Measurements from ENCODE around the gene PRKAG3.

The PRKAG3 gene

DNA sequence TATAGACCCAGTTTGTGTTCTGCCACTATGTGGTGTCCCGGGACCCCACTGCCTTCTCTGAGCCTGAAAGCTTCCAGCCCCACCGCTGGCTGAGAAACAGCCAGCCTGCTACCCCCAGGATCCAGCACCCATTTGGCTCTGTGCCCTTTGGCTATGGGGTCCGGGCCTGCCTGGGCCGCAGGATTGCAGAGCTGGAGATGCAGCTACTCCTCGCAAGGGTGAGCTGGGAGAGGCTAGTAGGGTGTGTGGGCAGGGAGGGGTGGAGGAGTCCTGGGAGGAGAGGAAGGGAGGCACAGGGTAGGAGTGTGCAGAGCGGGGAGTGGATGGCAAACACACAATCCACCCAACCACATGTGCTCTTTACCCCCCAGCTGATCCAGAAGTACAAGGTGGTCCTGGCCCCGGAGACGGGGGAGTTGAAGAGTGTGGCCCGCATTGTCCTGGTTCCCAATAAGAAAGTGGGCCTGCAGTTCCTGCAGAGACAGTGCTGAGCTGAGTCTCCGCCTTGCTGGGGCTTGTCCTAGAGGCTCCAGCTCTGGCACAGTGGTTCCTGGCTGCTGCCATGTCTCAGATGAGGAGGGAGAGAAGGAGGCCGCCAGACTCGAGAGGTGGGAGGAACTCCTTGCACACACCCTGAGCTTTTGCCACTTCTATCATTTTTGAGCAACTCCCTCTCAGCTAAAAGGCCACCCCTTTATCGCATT is 16.9 kb downstream of the PRKAG3 start:
- DNase-seq (ENCODE audit: low read depth), result no peak

DNA sequence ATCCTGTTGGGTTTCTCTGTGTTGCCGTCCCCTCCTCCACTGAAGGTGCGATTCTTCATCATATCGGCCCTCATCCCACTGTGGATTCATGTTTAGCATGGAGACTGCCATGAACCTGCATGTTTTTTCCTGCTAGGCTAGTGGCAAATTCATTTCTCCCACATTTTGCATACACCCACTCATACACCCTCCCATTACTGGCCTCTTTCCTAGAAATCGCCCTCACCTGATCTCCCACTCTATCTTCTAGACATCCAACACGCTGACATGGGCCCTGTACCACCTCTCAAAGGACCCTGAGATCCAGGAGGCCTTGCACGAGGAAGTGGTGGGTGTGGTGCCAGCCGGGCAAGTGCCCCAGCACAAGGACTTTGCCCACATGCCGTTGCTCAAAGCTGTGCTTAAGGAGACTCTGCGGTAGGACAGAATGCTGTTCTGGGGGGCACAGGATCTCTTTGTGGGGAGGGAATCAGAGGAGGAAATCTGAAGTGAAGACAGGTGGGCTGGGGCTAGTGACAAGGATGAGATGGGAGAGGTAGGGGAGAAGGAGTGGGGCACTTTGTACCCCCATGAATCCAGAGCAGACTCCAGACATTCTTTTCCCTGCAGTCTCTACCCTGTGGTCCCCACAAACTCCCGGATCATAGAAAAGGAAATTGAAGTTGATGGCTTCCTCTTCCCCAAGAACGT is 17.7 kb downstream of the PRKAG3 start:
- DNase-seq (ENCODE audit: low read depth), result no peak

DNA sequence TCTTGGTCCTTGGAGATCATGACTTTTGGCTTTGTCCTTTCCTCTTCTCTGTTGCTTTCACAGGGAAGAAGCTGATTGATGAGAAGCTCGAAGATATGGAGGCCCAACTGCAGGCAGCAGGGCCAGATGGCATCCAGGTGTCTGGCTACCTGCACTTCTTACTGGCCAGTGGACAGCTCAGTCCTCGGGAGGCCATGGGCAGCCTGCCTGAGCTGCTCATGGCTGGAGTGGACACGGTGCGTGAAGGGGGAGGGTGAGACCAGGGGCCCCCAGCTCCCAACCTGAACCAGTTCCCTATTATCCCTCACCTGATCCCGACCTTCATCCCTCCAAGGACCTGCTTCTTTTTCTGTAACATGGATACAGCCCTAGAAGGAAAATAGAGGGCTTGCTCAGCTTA is 18.7 kb downstream of the PRKAG3 start:
- DNase-seq (ENCODE audit: low read depth), result no peak

DNA sequence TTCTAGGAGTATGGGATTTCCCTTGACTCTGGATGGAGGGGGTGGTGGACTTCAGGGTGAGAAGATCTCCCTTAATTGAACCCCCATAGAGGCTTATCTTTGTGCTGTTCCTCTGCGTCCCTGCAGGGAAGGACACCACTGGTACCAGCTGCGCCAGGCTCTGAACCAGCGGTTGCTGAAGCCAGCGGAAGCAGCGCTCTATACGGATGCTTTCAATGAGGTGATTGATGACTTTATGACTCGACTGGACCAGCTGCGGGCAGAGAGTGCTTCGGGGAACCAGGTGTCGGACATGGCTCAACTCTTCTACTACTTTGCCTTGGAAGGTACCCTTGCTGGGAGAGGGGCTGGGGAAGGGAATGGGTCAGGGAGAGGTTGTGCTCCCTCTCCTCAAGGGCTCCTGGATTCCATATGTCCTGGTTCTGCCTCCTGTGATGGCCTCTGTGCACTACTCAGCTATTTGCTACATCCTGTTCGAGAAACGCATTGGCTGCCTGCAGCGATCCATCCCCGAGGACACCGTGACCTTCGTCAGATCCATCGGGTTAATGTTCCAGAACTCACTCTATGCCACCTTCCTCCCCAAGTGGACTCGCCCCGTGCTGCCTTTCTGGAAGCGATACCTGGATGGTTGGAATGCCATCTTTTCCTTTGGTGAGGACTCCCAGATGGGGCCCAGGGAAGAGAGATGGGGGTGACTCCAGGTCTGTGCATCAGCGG is 19.3 kb downstream of the PRKAG3 start:
- DNase-seq (ENCODE audit: low read depth), result no peak

DNA sequence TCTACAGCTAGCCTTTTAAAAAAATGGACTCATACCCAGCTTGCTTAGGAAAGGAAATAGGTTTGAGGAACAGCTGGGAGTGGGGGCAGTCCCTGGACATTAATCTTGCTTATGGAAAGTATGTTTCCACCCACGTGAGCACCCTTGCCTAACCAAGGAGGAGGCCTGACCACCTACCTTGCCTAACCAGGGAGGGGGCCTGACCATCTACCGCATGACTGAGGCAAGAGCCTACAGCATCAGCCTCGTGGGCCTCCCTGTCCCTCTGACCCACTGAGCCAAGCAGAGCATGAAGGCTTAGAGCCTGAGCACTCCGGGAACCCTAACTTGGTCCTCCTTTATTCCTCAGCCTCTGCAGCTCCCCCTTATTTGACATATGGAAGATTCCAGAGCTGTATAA is 20.2 kb downstream of the PRKAG3 start:
- DNase-seq (ENCODE audit: low read depth), result no peak

DNA sequence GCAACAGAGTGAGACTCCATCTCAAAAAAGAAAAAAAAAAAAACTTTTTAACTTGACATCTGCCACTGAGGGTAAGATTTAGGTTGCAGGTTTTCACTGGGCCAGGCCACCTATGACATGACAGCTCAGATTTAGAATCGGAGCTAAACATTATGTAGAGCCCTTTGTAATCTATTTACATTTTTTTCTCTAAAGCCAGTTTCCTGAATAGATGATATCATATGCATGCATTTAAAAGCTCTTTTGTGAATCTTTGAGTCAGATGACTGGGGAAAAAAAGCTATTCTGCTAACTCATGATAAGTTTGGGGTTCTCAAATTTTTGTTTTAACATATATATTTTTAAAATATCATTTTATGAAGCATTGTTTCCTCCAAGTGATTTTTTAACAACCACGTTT is 21.3 kb downstream of the PRKAG3 start:
- DNase-seq (ENCODE audit: low read depth), result no peak

DNA sequence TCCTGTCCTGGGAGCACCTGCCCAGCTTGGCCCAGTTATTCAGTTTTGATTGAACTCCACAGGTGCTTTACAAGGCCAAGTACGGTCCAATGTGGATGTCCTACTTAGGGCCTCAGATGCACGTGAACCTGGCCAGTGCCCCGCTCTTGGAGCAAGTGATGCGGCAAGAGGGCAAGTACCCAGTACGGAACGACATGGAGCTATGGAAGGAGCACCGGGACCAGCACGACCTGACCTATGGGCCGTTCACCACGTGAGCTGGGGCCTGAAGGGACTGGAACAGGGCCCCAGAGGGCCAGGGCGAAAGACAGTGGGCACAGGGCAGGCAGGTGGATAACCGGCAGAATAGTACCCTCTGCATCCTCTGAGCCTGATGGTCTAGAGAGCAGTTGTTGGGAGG is 22.1 kb downstream of the PRKAG3 start:
- no peak for DNase-seq (ENCODE audit: low read depth)

DNA sequence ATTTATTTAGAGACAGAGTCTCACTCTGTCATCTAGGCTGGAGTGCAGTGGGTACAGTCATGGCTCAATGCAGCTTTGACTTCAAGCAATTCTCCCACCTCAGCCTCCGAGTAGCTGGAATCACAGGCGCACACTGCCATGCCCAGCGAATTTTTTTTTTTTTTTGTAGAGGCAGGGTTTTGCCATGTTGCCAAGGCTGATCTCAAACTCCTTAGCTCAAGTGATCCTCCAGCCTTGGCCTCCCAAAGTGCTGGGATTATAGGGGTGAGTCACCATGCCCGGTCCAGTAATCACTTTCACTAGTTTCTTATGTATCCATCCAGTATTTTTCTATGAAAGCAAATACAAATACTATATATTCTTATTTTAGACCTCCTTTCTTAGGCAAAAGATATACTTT is 24.0 kb downstream of the PRKAG3 start:
- no peak for DNase-seq (ENCODE audit: low read depth)

DNA sequence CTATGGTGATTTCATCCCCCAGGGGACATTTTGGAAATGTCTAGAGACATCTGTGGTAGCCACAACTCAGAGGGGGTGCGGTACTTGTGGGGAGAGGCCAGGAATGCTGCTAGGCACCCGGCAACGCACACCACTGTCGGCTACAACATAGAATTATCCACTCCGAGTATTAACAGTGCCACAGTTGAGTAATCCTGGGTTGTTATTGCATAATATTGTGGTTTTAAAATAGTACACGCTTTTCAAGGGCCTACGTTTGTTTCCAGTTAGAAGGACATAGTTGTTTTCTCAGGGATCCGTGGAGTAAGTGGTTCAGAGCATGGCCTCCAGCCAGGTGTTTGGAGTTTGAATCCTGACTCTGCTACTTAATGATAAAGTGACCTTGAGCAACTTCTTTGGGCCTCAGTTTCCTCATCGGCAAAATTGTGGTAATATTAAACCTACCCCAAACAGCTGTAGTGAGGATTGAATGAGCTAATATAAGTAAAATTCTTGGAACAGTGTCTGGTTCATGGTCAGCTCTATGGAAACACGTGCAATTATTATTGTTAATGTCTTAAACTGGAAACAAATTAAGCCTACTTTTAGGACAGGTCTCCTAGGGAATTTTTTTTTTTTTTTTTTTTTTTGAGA is 25.1 kb downstream of the PRKAG3 start:
- DNase-seq (ENCODE audit: low read depth), result peak; percentile 64

DNA sequence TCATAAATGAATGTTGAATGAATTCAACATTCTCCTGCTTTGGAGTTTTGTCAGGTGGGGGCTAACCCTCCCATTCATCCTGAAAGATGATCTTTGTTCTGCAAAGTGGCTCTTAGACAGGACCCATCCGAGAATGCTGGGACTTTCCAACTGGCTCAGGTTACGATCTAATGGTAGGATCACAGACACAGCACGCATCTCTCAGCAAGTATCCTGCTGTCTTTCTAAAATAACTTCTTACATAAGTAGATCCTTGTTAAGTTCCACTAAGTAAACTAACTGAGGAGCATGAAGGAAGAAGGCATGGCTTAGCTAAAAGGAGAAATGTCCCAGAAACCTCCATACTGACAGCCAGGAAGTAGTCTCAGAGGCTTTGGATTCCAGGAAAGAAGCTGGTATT is 26.0 kb downstream of the PRKAG3 start:
- no peak for DNase-seq (ENCODE audit: low read depth)

DNA sequence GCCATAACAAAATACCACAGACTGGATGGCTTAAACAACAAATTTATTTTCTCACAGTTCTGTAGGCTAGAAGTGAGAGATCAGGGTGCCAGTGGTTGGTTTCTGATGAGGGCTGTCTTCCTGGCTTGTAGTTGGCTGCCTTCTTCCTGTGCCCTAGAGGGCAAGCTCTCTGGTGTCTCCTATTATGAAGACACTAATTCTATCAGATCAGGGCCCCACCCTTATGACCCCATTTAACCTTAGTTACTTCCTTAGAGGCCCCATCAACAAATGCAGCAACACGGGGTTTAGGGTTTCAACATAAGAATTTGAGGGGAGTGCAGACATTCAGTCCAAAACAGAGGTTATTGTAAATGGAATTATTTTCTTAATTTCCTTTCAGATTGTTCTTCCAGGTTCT is 26.8 kb downstream of the PRKAG3 start:
- no peak for DNase-seq (ENCODE audit: low read depth)

DNA sequence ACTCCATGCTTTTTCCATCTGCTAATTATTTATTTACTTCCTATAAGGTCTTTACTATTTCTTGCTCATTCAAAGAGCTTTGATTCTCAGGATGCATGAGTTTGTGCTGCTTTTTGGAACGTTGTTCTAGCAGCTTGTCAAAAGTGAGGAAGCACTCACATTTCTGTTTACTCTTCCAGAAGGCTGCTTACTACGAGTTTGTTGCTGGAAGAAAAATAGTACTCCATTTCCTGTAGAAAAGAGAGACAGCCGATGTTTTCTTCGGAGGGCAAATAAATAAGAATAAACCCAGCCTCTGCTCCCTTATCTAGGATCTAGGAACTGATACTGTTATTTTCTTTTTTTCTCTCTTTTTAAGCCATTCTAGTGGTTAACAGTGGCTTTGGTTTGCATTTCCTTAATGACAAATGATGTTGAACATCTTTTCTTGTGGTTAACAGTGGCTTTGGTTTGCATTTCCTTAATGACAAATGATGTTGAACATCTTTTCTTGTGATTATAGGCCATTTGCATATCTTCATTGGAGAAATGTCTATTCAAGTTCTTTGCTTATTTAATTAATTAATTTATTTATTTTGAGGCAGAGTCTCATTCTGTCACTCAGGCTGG is 29.1 kb downstream of the PRKAG3 start:
- no peak for DNase-seq (ENCODE audit: low read depth)

DNA sequence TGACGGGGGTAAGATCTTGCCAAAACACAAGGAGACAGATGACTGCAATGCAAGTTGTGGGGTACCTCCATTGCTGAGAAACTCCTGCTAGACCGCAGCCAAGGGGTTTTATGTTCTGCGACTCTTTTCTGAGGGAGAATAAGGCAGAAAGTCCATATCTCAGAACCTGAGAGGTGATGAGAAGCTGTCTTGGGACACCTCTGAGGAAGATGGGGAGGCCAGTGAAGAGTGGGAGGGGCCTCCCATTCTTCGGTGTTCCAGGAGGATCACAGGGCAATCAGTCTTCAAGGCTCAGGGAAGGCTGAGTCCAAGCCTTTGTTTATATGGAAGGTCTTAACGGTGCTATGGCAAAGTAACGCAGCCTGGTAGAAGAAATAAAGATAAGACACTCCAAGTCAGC is 31.6 kb downstream of the PRKAG3 start:
- no peak for DNase-seq (ENCODE audit: low read depth)

DNA sequence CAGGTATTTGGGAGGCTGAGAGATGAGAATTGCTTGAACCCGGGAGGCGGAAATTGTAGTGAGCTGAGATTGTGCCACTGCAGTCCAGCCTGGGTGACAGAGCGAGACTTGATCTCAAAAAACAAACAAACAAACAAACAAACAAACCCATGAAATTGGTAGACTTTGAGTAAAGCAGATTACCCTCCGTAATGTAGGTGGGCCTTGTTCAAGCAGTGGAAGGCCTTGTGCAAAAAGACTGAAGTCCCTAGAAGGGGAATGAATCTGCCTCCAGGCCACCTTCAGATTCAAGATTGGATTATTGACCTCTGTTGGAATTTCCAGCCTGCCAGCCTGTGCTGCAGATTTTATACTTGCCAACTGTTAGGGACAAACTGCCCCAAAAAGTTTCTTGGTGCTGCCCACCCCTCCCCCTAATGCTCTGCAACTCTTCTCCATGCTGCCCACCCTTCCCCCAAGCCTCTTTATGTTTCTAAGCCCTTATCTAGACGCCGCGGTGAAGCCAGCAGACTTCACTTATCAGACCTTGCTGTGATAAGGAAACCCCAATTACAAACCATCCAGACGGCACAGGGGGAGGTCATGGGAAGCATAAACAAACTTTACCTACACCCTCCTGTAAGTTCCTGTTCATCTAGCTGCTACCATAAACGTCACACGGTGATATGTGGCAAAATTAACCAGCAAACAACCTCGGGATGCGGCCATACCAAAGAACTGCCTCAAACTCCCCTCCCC is 32.7 kb downstream of the PRKAG3 start:
- no peak for DNase-seq (ENCODE audit: low read depth)

DNA sequence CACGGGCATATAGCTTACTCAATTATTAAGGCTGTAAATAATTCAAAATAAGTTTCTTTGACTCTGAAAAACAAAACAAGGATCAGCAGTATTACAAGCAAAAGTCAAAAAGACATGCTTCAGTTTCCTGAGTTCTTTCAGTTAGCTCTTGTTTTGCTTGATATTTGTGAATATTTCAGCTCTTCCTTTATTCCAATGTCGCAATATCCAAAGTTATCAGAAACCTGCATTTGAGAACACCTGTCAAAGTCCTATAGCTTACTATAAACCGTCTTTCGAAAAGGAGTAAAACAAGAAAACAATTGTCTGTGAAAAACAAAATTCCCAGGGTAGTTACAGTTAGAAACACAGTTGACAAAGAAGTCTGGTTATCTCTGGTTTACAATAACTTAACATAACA is 34.9 kb downstream of the PRKAG3 start:
- DNase-seq (ENCODE audit: low read depth), result no peak

DNA sequence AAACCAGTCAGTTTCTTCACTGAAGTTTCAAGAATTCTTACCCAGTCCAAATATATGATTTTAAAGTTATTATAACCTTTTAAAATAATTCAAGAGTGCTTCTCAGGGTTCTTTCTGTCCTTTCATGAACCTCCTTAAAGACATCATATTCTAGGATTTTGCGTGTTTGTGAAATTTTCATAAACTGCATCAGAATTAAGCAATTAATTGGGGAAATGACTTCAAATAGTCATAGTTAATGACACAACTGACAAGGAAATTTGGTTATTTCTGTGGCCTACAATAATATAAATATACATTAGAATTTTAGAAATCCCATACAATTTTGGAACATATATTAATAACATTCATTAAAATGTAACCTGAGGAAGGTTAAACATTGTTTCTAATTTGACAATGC is 39.2 kb downstream of the PRKAG3 start:
- no peak for DNase-seq (ENCODE audit: low read depth)

DNA sequence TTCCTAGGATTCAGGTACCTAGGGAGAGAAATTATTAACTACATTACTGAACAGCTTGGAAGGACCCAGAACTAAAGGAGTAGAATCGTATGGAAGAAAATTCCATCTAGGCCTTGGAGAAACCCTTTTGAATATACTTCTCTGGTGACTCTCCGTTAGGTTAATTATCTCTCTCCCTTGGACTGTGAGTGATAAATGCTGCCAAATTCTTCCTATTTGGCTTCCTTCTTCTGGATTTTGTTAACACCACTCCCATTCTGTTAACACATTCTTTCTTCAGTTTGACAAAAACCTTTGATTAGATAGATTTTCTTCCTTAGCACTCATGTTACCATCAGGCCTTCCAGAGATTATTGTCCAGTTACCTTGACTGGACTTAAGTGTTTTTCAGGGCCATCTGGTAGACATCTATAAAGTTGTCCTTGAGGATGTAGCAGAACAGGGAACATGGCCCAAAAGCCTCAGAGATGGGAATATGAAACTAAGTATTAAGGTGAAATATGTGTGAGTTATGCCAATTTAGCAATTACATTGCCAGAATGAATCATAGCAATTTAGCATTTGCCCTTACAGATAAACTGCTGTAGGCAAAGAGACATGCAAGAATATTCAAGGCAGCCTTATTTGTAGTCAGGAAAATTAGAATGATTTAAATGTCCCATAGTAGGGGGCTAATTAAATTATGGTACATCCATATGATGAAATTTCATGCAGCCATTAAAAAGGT is 42.9 kb downstream of the PRKAG3 start:
- no peak for DNase-seq (ENCODE audit: low read depth)

DNA sequence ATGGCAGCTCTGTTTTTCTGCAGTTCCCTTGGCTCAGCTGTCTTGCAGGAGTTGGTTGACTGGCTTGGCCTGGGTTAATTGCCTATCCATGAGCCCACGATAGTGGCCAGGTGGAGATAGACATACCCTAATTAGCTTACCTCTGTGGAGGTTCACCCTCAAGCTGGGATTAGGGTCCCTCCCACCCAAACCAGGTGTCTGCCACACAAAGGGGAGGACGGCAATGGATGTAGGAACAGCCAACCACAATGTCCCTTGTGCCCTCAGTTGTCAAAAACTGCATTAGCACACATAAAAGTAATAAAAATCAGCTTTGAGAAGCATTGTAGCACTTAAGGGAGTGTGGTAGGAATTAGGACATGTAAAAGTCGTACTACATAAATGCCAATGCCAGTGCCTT is 45.5 kb downstream of the PRKAG3 start:
- no peak for DNase-seq (ENCODE audit: low read depth)

DNA sequence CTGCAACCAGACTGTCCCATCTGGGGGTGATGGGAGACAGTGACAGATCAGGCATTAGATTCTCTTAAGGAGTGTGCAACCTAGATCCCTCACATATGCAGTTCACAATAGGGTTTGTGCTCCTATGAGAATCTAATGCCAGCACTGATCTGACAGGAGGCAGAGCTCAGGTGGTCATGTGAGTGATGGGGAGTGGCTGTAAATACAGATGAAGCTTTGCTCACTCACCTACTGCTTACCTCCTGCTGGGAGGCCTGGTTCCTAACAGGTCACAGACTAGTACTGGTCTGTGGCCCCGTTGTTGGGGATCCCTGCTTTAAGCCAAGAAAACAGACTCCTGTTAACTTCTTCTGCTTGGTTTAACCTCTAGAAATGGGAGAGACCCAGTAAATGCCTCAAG is 46.5 kb downstream of the PRKAG3 start:
- no peak for DNase-seq (ENCODE audit: low read depth)

DNA sequence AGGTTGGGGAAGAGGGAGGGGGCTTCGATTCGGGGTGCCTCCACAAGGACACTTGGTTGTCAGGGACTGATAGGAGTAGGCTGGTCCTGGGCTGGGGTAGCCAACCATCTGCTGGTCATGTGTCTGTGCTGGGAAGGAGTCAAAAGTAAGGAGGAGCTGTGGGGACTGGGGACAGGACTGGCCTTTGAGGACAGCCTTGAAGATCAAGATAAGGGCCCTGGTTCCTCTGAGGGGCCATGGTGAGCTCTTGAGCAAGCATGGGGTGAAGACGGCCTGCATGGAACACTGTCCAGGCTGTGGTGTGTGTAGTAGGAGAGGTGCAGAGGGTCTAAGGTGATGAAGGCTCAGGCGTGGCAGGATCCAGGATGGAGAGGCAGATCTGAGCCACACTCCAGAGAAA is 47.9 kb downstream of the PRKAG3 start:
- DNase-seq (ENCODE audit: low read depth), result no peak

DNA sequence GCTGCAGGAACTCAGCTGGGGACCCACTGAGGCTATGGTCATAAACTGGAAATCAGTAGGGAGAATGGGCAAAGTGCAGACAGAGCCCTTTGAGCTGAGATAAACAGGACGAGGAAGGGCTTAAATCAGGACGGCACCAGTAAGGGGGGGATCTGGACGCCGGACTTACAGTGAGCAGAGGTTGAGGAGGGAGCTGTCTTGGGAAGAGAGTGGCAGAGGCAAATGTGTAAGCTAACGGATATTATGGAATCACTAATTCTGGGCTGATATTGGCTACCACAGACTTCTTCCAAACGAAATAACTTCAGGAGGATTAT is 49.1 kb downstream of the PRKAG3 start:
- no peak for DNase-seq (ENCODE audit: low read depth)
